Neural cell (in vitro differentiated cells): ENCODE results near the gene ZNF621. TPM values are rescaled to one million over a fixed set of nuclear protein-coding genes. Genes with fewer than 3 reads are reported as not detected.

Source experiments
- H2AFZ ChIP-seq: fragments of 200-600, 300-800 bp; sonication (generic), shearing (Covaris generic); 2 replicates; pipeline ENCODE4 v1.6.0; 2014; ENCODE audit warnings: low read depth, mild to moderate bottlenecking, antibody characterized with exemption, low read length, moderate library complexity
- H3F3A ChIP-seq: fragments of 200-600 bp; shearing (Covaris generic); 2 replicates; pipeline ENCODE4 v1.6.1; 2016; ENCODE audit warnings: mild to moderate bottlenecking, moderate library complexity, mixed read lengths, antibody characterized with exemption, low read length; ENCODE audit not compliant: insufficient read depth, poor library complexity, severe bottlenecking
- H3K27ac ChIP-seq: fragments of 200-600, 300-800 bp; sonication (generic), shearing (Covaris generic); 2 replicates; pipeline ENCODE4 v1.5.1; 2014; ENCODE audit warnings: mild to moderate bottlenecking, low read length, moderate library complexity
- H3K27me3 ChIP-seq: fragments of 300-800, 200-600 bp; sonication (generic), shearing (Covaris generic); 2 replicates; pipeline ENCODE4 v1.6.0; 2014; ENCODE audit warnings: mild to moderate bottlenecking, low read depth, low read length, moderate library complexity; ENCODE audit not compliant: insufficient read depth
- H3K36me3 ChIP-seq: fragments of 300-800, 200-600 bp; sonication (generic), shearing (Covaris generic); 2 replicates; pipeline ENCODE4 v1.5.1; 2014; ENCODE audit warnings: mild to moderate bottlenecking, antibody characterized with exemption, low read length, moderate library complexity; ENCODE audit not compliant: insufficient read depth
- H3K4me2 ChIP-seq: fragments of 300-800, 200-600 bp; sonication (generic), shearing (Covaris generic); 2 replicates; pipeline ENCODE4 v1.6.0; 2014; ENCODE audit warnings: mild to moderate bottlenecking, low read length
- H3K4me3 ChIP-seq: fragments of 300-800, 200-600 bp; sonication (generic), shearing (Covaris generic); 2 replicates; pipeline ENCODE4 v1.5.1; 2014; ENCODE audit warnings: mild to moderate bottlenecking, low read length, moderate library complexity
- H3K79me2 ChIP-seq: fragments of 200-600 bp; shearing (Covaris generic); replicated peaks from 2 replicates; pipeline ENCODE4 v1.6.0; 2014; ENCODE audit warnings: mild to moderate bottlenecking, low read length, moderate library complexity; ENCODE audit not compliant: insufficient read depth
- H3K9ac ChIP-seq: fragments of 300-800, 200-600 bp; sonication (generic), shearing (Covaris generic); 2 replicates; pipeline ENCODE4 v1.6.1; 2016; ENCODE audit warnings: mild to moderate bottlenecking, low read length, mixed read lengths
- H3K9me2 ChIP-seq: fragments of 200-600 bp; shearing (Covaris generic); 2 replicates; pipeline ENCODE4 v1.6.1; 2016; ENCODE audit warnings: mild to moderate bottlenecking, low read length, mixed read lengths; ENCODE audit not compliant: insufficient read depth
- H3K9me3 ChIP-seq: fragments of 200-600, 300-800 bp; sonication (generic), shearing (Covaris generic); 2 replicates; pipeline ENCODE4 v1.6.1; 2016; ENCODE audit warnings: mild to moderate bottlenecking, mixed run types, low read length, moderate library complexity, mixed read lengths
- H4K20me1 ChIP-seq: fragments of 200-600 bp; shearing (Covaris generic); 2 replicates; pipeline ENCODE4 v1.6.1; 2016; ENCODE audit warnings: mild to moderate bottlenecking, mixed run types; ENCODE audit not compliant: insufficient read depth
- CTCF ChIP-seq: fragments of 450-650 bp; IDR thresholded peaks from 2 replicates; pipeline ENCODE4 v1.5.1; 2014; ENCODE audit warnings: antibody characterized with exemption, mild to moderate bottlenecking, moderate library complexity; ENCODE audit not compliant: poor library complexity, severe bottlenecking
- EP300 ChIP-seq: fragments of 450-650 bp; conservative IDR thresholded peaks from 2 replicates; pipeline ENCODE4 v1.6.1; 2014; ENCODE audit warnings: antibody characterized with exemption, mild to moderate bottlenecking, moderate library complexity; ENCODE audit not compliant: poor library complexity, severe bottlenecking
- EZH2 ChIP-seq: fragments of 200-600, 300-800 bp; shearing (Covaris generic), sonication (generic); IDR thresholded peaks from 2 replicates; pipeline ENCODE4 v1.6.1; 2014; ENCODE audit warnings: antibody characterized with exemption, low read length, borderline replicate concordance, mild to moderate bottlenecking; ENCODE audit not compliant: insufficient read depth, poor library complexity, severe bottlenecking
- MXI1 ChIP-seq: fragments of 450-650 bp; conservative IDR thresholded peaks from 2 replicates; pipeline ENCODE4 v1.6.1; 2014; ENCODE audit warnings: antibody characterized with exemption, mild to moderate bottlenecking; ENCODE audit not compliant: poor library complexity, severe bottlenecking
- POLR2AphosphoS5 ChIP-seq: IDR thresholded peaks from 2 replicates; pipeline ENCODE4 v1.6.1; 2012
- RAD21 ChIP-seq: fragments of 450-650 bp; conservative IDR thresholded peaks from 2 replicates; pipeline ENCODE4 v1.6.1; 2014; ENCODE audit warnings: antibody characterized with exemption, mild to moderate bottlenecking, moderate library complexity
- REST ChIP-seq: IDR thresholded peaks from 2 replicates; pipeline ENCODE4 v1.6.1; 2012; ENCODE audit warnings: borderline replicate concordance
- SMC3 ChIP-seq: fragments of 450-650 bp; conservative IDR thresholded peaks from 2 replicates; pipeline ENCODE4 v1.6.1; 2014; ENCODE audit warnings: antibody characterized with exemption, mild to moderate bottlenecking, moderate library complexity; ENCODE audit not compliant: poor library complexity
- TAF1 ChIP-seq: IDR thresholded peaks from 2 replicates; pipeline ENCODE4 v1.6.1; 2012; ENCODE audit warnings: low read depth
- polyA minus RNA-seq: library from RNA; depleted of rRNA, polyadenylated mRNA; stranded (reverse); fragments of >200 nt; gene quantifications from 2 replicates; pipeline ENCODE4 v1.2.3, GENCODE V29; 2014
- polyA plus RNA-seq: library from polyadenylated mRNA; depleted of rRNA; stranded (reverse); fragments of >200 nt; gene quantifications from 2 replicates; pipeline ENCODE4 v1.2.3, GENCODE V29; 2014

The ZNF621 gene
- polyA plus RNA-seq (8.0 and 8.1 TPM in 2 replicates), polyA minus RNA-seq (9.0 and 12.8 TPM in 2 replicates)

GRCh38 chr3:40524568-40525285 is at the start of gene ZNF621:
Gene ZNF621 (plus strand): TSS chr3:40524960. CDS start chr3:40525841, 881 bp downstream.
- H3K27ac ChIP-seq, result peak within 1 kb of the TSS; percentile 63
- no peaks in the 10 kb centered on the region for H3K9me2 ChIP-seq
- H3K27me3 ChIP-seq, result no peaks in the 10 kb centered on the region
- no peaks in the 10 kb centered on the region for H3K9me3 ChIP-seq
- H3K79me2 ChIP-seq, result peaks cover 11% of the 10 kb centered on the region
- H4K20me1 ChIP-seq, result no peaks in the 10 kb centered on the region
- H2AFZ ChIP-seq, result peak within 1 kb of the TSS; percentile 90
- peak within 1 kb of the TSS; percentile 78 for H3K4me3 ChIP-seq
- H3K36me3 ChIP-seq, result no peaks in the 10 kb centered on the region
- peak within 1 kb of the TSS; percentile 63 for H3K4me2 ChIP-seq
- peak within 1 kb of the TSS; percentile 78 for H3K9ac ChIP-seq
- H3F3A ChIP-seq, result no peaks in the 10 kb centered on the region
- TF ChIP-seq POLR2AphosphoS5 (peak; percentile 67), REST (no peak), MXI1 (peak; percentile 63), SMC3 (peak; percentile 38), RAD21 (peak; percentile 33)

GRCh38 chr3:40476478-40477470 is 48.0 kb upstream of the ZNF621 start, which contains the start of gene ZNF619:
Gene ZNF619 (plus strand): TSS chr3:40477122. CDS start chr3:40477980, 858 bp downstream.
- Histone ChIP-seq H3F3A (no peaks in the 10 kb centered on the region), H3K9me2 (no peaks in the 10 kb centered on the region), H3K9ac (peak within 1 kb of the TSS; percentile 21), H3K4me3 (peak within 1 kb of the TSS; percentile 60), H3K4me2 (no peak within 1 kb of the TSS), H2AFZ (peak within 1 kb of the TSS; percentile 19), H4K20me1 (no peaks in the 10 kb centered on the region), H3K9me3 (no peaks in the 10 kb centered on the region), H3K27me3 (no peaks in the 10 kb centered on the region), H3K79me2 (no peaks in the 10 kb centered on the region), H3K27ac (no peak within 1 kb of the TSS), H3K36me3 (no peaks in the 10 kb centered on the region)
- TF ChIP-seq MXI1 (no peak), SMC3 (no peak), EZH2 (no peak), TAF1 (no peak), REST (no peak), EP300 (no peak), CTCF (no peak), RAD21 (no peak), POLR2AphosphoS5 (no peak)
